Nephron (organoid): ENCODE data around the gene ST8SIA6.

Experiments
- H3K27ac Mint-ChIP-seq, 3 experiments: 2 replicates each; pipeline ENCODE4 v1.8.0; 2020; ENCODE audit warnings: mixed read lengths in 3 of 3, mild to moderate bottlenecking in 2 of 3, moderate library complexity in 1 of 3
- H3K27me3 Mint-ChIP-seq: 2 replicates; pipeline ENCODE4 v1.8.0; 2021; ENCODE audit warnings: low read depth, mild to moderate bottlenecking, moderate library complexity, mixed read lengths
- H3K36me3 Mint-ChIP-seq: 2 replicates; pipeline ENCODE4 v1.8.0; 2020; ENCODE audit warnings: low read depth, mixed read lengths
- H3K4me1 Mint-ChIP-seq: 2 replicates; pipeline ENCODE4 v1.8.0; 2020; ENCODE audit warnings: mixed read lengths
- H3K4me3 Mint-ChIP-seq, 3 experiments: 2 replicates each; pipeline ENCODE4 v1.8.0; 2020; ENCODE audit warnings: mild to moderate bottlenecking in 3 of 3, mixed read lengths in 3 of 3, moderate library complexity in 2 of 3
- H3K9me3 Mint-ChIP-seq: 2 replicates; pipeline ENCODE4 v1.8.0; 2020; ENCODE audit warnings: mixed read lengths
- CTCF ChIP-seq, 3 experiments: fragments of 200-600 bp; sonication (generic); IDR thresholded peaks; one replicate each; pipeline ENCODE4 v1.5.0; 2021; ENCODE audit warnings: antibody characterized with exemption in 3 of 3; ENCODE audit not compliant: unreplicated experiment in 3 of 3

ST8SIA6 gene

GRCh38 chr10:17488848-17489247 is 34.5 kb upstream of the ST8SIA6 start:
- peaks cover 6% of the 10 kb centered on the region for H3K9me3 Mint-ChIP-seq
- TF ChIP-seq CTCF (IDR thresholded peaks at IDR 0.05; ENCODE audit: unreplicated experiment in 3 of 3) = no peak
- no peak overlapping the region for H3K4me3 Mint-ChIP-seq
- peaks cover 7% of the 10 kb centered on the region for H3K4me1 Mint-ChIP-seq
- no peaks in the 10 kb centered on the region for H3K36me3 Mint-ChIP-seq
- H3K27me3 Mint-ChIP-seq = no peaks in the 10 kb centered on the region
- H3K27ac Mint-ChIP-seq = peak overlapping the region in 1 of 3 experiments; percentile 1

GRCh38 chr10:17483079-17483478 is 28.7 kb upstream of the ST8SIA6 start:
- peaks cover 16% of the 10 kb centered on the region for H3K9me3 Mint-ChIP-seq
- no peak overlapping the region for H3K27ac Mint-ChIP-seq
- no peaks in the 10 kb centered on the region for H3K36me3 Mint-ChIP-seq
- no peaks in the 10 kb centered on the region for H3K4me1 Mint-ChIP-seq
- H3K4me3 Mint-ChIP-seq = no peak overlapping the region
- TF ChIP-seq CTCF (IDR thresholded peaks at IDR 0.05; ENCODE audit: unreplicated experiment in 3 of 3) = no peak
- peaks cover 10% of the 10 kb centered on the region for H3K27me3 Mint-ChIP-seq

DNA sequence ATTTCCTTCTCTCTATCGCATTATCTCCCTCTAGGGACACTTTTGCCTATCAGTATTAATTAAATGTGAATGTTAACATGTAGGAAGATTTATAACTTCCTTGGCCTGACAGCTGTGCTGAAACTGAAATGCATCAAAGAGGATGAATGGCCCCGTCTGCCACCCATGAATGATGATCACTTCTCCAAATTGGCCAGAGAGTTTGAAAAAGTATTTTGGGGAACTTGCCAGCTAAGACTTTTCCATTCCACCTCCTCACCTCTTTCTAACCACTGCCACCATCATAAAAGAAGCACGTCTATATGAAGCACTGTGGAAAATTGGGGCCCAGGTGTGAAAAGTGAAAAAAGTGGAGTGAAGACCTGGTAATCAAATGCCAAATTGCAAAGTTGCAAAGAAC is 25.4 kb upstream of the ST8SIA6 start:
- Mint-ChIP-seq H3K4me3 (no peak overlapping the region), H3K9me3 (peaks cover 10% of the 10 kb centered on the region), H3K4me1 (peaks cover 2% of the 10 kb centered on the region), H3K27me3 (peaks cover 14% of the 10 kb centered on the region), H3K36me3 (no peaks in the 10 kb centered on the region), H3K27ac (no peak overlapping the region)
- no peak for TF ChIP-seq CTCF (IDR thresholded peaks at IDR 0.05; ENCODE audit: unreplicated experiment in 3 of 3)

DNA sequence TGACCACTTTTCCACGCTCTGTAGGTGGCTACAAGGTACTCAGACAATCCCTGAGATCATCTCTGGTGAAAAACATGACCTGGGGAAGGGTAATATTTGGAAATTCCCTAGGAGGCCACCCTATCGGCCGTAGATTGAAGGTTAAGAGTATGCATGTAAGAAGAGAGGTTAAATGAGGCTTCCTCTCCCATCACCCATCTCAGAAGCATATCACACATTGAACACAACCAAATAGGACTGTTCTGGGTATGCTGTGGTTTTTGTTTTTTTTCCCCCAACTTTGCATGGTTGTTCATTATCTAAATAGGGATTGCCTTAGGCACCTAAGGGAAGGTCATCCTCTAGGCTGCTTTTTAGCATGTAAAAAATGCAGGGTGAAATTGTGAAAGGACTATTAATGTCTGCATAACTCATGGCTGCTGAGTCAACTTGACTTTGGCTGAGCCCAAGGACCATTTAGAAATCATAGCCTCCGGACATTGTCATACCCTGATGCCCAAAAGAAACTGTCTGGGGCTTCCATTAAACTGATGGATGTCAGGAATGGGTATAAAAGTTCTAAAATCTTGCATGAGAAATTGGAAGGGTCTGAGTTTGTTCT is 24.7 kb upstream of the ST8SIA6 start:
- Mint-ChIP-seq H3K4me3 (no peak overlapping the region), H3K36me3 (no peaks in the 10 kb centered on the region), H3K27ac (no peak overlapping the region), H3K4me1 (peaks cover 6% of the 10 kb centered on the region), H3K27me3 (peaks cover 18% of the 10 kb centered on the region), H3K9me3 (peaks cover 10% of the 10 kb centered on the region)
- no peak for TF ChIP-seq CTCF (IDR thresholded peaks at IDR 0.05; ENCODE audit: unreplicated experiment in 3 of 3)

DNA sequence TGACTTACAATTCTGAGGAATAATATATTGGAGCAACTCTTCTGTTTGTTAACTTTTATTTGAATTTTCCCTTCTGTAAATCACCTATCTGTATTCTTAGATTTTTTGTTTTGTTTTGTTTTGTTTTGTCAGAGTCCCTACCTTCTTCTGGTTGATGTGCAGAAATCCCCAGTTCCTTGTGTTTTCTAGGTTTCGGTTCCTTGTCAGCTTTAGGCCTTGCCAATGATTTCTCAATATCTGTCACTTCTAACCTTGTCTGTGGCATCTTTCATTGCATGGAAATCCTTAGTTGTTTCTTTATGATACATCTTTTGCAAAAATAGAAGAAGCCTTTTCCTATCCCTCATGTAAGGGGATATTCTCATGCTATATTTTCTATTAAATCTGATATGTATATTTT is 21.7 kb upstream of the ST8SIA6 start:
- Mint-ChIP-seq H3K27me3 (peaks cover 13% of the 10 kb centered on the region), H3K27ac (no peak overlapping the region), H3K9me3 (peaks cover 5% of the 10 kb centered on the region), H3K4me1 (peaks cover 6% of the 10 kb centered on the region), H3K4me3 (no peak overlapping the region), H3K36me3 (no peaks in the 10 kb centered on the region)
- no peak for TF ChIP-seq CTCF (IDR thresholded peaks at IDR 0.05; ENCODE audit: unreplicated experiment in 3 of 3)

DNA sequence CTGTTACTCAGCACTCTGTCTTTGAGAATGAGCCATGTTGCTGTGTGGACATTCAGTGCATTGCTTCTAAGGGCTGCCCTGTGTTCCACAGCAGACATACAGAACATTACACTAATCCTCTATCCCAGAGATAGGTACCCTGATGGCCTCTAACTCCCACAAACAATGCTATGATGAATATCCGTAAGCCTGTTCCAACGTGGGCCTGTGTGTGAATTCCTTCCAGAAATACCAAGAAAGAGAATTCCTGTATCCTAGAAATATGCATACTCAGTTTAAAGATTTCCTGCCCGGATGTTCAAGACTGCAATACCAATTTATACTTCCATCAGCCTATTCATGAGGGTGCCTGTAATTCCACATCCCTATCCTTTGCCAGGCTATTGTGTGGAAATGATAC is 21.3 kb upstream of the ST8SIA6 start:
- no peak overlapping the region for H3K4me3 Mint-ChIP-seq
- no peaks in the 10 kb centered on the region for H3K36me3 Mint-ChIP-seq
- peaks cover 13% of the 10 kb centered on the region for H3K27me3 Mint-ChIP-seq
- peaks cover 6% of the 10 kb centered on the region for H3K4me1 Mint-ChIP-seq
- H3K9me3 Mint-ChIP-seq = peaks cover 2% of the 10 kb centered on the region
- no peak for TF ChIP-seq CTCF (IDR thresholded peaks at IDR 0.05; ENCODE audit: unreplicated experiment in 3 of 3)
- H3K27ac Mint-ChIP-seq = no peak overlapping the region
